AG10803 (cell line): Measurements from ENCODE around the gene KIF7.

Experiments
- DNase-seq: peaks from one replicate; pipeline ENCODE4 v3.0.0; 2010; ENCODE audit warnings: low read depth
- H3K4me3 ChIP-seq: 2 replicates; pipeline ENCODE4 v1.5.1; 2011; ENCODE audit warnings: mild to moderate bottlenecking, low read length, control low read depth
- CTCF ChIP-seq: conservative IDR thresholded peaks from 2 replicates; pipeline ENCODE4 v1.5.1; 2011; ENCODE audit warnings: mild to moderate bottlenecking, low read length, control low read depth, inconsistent platforms

The KIF7 gene

GRCh38 chr15:89669309-89669865 is 14.1 kb upstream of the KIF7 start:
- H3K4me3 ChIP-seq, result no peak overlapping the region
- no peak for TF ChIP-seq CTCF
- no peak for DNase-seq

GRCh38 chr15:89668171-89668570 is 12.9 kb upstream of the KIF7 start:
- no peak for TF ChIP-seq CTCF
- no peak overlapping the region for H3K4me3 ChIP-seq
- DNase-seq, result no peak

GRCh38 chr15:89667706-89667960 is 12.4 kb upstream of the KIF7 start:
- no peak for TF ChIP-seq CTCF
- DNase-seq, result no peak
- no peak overlapping the region for H3K4me3 ChIP-seq

- no peak for TF ChIP-seq CTCF
- no peak overlapping the region for H3K4me3 ChIP-seq
- DNase-seq, result no peak
These were observed 11.8 kb upstream of the KIF7 start for GRCh38 chr15:89666858-89667705.

GRCh38 chr15:89666184-89666857 is 11.1 kb upstream of the KIF7 start:
- H3K4me3 ChIP-seq, result no peak overlapping the region
- DNase-seq, result no peak
- TF ChIP-seq CTCF, result no peak

GRCh38 chr15:89665449-89666181 is 10.3 kb upstream of the KIF7 start:
- peak overlapping the region; percentile 39 for H3K4me3 ChIP-seq
- DNase-seq, result peak; percentile 70
- TF ChIP-seq CTCF, result no peak
